A673 (cell line): ENCODE results near the gene SMTN. TPM values are rescaled to one million over a fixed set of nuclear protein-coding genes. Genes with fewer than 3 reads are reported as not detected.

Experiments
- BruUV-seq: library from RNA; stranded (reverse); fragments of 400-500 nt; replicated peaks from 2 replicates; lab custom pipeline; 2021; lab: Mats Ljungman, UMichigan
- CTCF ChIA-PET: fragments of 300-600 bp; sonication (Branson Sonifier 250); formaldehyde crosslinking; loops from one replicate; lab custom pipeline; 2022; ENCODE audit warnings: antibody characterized with exemption; lab: Charles Lee
- POLR2A ChIA-PET: fragments of 300-600 bp; sonication (Branson Sonifier 250); formaldehyde crosslinking; loops from one replicate; lab custom pipeline; 2022; ENCODE audit warnings: antibody characterized with exemption; ENCODE audit not compliant: low non-redundant PET; lab: Charles Lee
- DNase-seq: peaks from one replicate; pipeline ENCODE4 v3.0.0-alpha.2; 2015; ENCODE audit warnings: low spot score
- H3K27ac ChIP-seq: fragments of 200-600 bp; sonication (generic); 2 replicates; pipeline ENCODE4 v1.5.1; 2016; ENCODE audit warnings: mixed run types, low read depth, mild to moderate bottlenecking, mixed read lengths, antibody characterized with exemption, low read length; ENCODE audit not compliant: poor library complexity, severe bottlenecking
- H3K27me3 ChIP-seq: fragments of 200-600 bp; sonication (generic); replicated peaks from 2 replicates; pipeline ENCODE4 v1.6.1; 2017; ENCODE audit warnings: mixed run types, low read depth, mild to moderate bottlenecking, mixed read lengths, antibody characterized with exemption, low read length; ENCODE audit not compliant: insufficient read depth, poor library complexity
- H3K36me3 ChIP-seq: fragments of 200-600 bp; sonication (generic); 2 replicates; pipeline ENCODE4 v1.6.1; 2016; ENCODE audit warnings: mixed run types, mild to moderate bottlenecking, mixed read lengths, antibody characterized with exemption, low read length; ENCODE audit not compliant: insufficient read depth, poor library complexity, severe bottlenecking
- H3K4me1 ChIP-seq: fragments of 200-600 bp; sonication (generic); 2 replicates; pipeline ENCODE4 v1.6.1; 2017; ENCODE audit warnings: mixed run types, mild to moderate bottlenecking, mixed read lengths, antibody characterized with exemption, low read length; ENCODE audit not compliant: insufficient read depth, poor library complexity, severe bottlenecking
- H3K4me3 ChIP-seq: fragments of 200-600 bp; sonication (generic); 2 replicates; pipeline ENCODE4 v1.5.1; 2016; ENCODE audit warnings: low read depth, mixed run types, mild to moderate bottlenecking, mixed read lengths, low read length; ENCODE audit not compliant: poor library complexity, severe bottlenecking
- H3K9me3 ChIP-seq: fragments of 200-600 bp; sonication (generic); 2 replicates; pipeline ENCODE4 v1.6.1; 2016; ENCODE audit warnings: mixed run types, low read depth, mild to moderate bottlenecking, mixed read lengths, antibody characterized with exemption, low read length; ENCODE audit not compliant: poor library complexity, severe bottlenecking
- CTCF ChIP-seq: fragments of 300-800, 200-600 bp; sonication (generic); conservative IDR thresholded peaks from 2 replicates; pipeline ENCODE4 v1.5.1; 2017; ENCODE audit warnings: low read depth, mild to moderate bottlenecking, antibody characterized with exemption, low read length, moderate library complexity, mixed read lengths
- EZH2 ChIP-seq: fragments of 200-600 bp; sonication (generic); IDR thresholded peaks from 2 replicates; pipeline ENCODE4 v1.6.1; 2017; ENCODE audit warnings: borderline replicate concordance, low read depth, mild to moderate bottlenecking, mixed read lengths, antibody characterized with exemption, low read length; ENCODE audit not compliant: poor library complexity, severe bottlenecking
- intact Hi-C: fragments of 100-400 bp; cut with micrococcal nuclease; formaldehyde crosslinking; loops from one replicate; pipeline ENCODE4 v1.10.0; 2022; ENCODE audit not compliant: unreplicated experiment
- total RNA-seq: library from RNA; stranded (reverse); gene quantifications from 2 replicates; pipeline ENCODE4 v1.2.3, GENCODE V29; 2021

The SMTN gene
- total RNA-seq, 1 experiment from 2014 or later = 40.0 TPM

- ChIA-PET CTCF (interaction anchor here (1.1 kb wide), 1 partner anchor 41 kb away, joined by 4 read pairs; the partner anchor contains the start of gene SELENOM), POLR2A (no interaction called here)
- BruUV-seq = no TSS peak
- Histone ChIP-seq H3K4me3 (no peak overlapping the region), H3K27ac (no peak overlapping the region), H3K36me3 (no peaks in the 10 kb centered on the region), H3K4me1 (peaks cover 3% of the 10 kb centered on the region), H3K27me3 (no peaks in the 10 kb centered on the region), H3K9me3 (peaks cover 3% of the 10 kb centered on the region)
- no peak for DNase-seq
- TF ChIP-seq CTCF (no peak), EZH2 (no peak)
- intact Hi-C loops = loop anchor here (2.0 to 5.0 kb wide), 5 partner anchors 64 to 514 kb away; partner anchors contain the start of gene SLC35E4
Observed at GRCh38 chr22:31148488-31148887, 67.4 kb downstream of the SMTN start.

- CTCF ChIA-PET = interaction anchor here (0.5 to 1.1 kb wide), 2 partner anchors 42 to 542 kb away, joined by 4 to 13 read pairs; partner anchors contain the start of genes SELENOM and TCN2
- BruUV-seq = no TSS peak
- intact Hi-C loops = loop anchor here (1.0 to 5.0 kb wide), 6 partner anchors 42 to 514 kb away; partner anchors contain the start of genes SELENOM and SLC35E4
Observed at GRCh38 chr22:31148953-31149627, 68.0 kb downstream of the SMTN start.

GRCh38 chr22:31150615-31151014, 69.5 kb downstream of the SMTN start:
- no TSS peak for BruUV-seq
- ChIA-PET POLR2A (no interaction called here), CTCF (no interaction called here)
- TF ChIP-seq EZH2 = no peak
- TF ChIP-seq CTCF = peak; percentile 27; the same call in 1 of the 2 replicates
- Histone ChIP-seq H3K27ac (no peak overlapping the region), H3K9me3 (no peaks in the 10 kb centered on the region), H3K27me3 (no peaks in the 10 kb centered on the region), H3K4me3 (no peak overlapping the region), H3K36me3 (no peaks in the 10 kb centered on the region), H3K4me1 (no peaks in the 10 kb centered on the region)
- intact Hi-C loops = no loop called here
- DNase-seq = no peak

More at GRCh38 chr22:31148953-31149627, 68.0 kb downstream of the SMTN start:
- DNase-seq = peak; percentile 78
- H3K27ac ChIP-seq = no peak overlapping the region
- no peaks in the 10 kb centered on the region for H3K36me3 ChIP-seq
- no peak overlapping the region for H3K4me3 ChIP-seq
- no peaks in the 10 kb centered on the region for H3K4me1 ChIP-seq
- H3K9me3 ChIP-seq = peaks cover 3% of the 10 kb centered on the region
- no peaks in the 10 kb centered on the region for H3K27me3 ChIP-seq
- TF ChIP-seq CTCF (peak; percentile 87), EZH2 (no peak)
- POLR2A ChIA-PET = no interaction called here
